PC-3 (cell line): ENCODE results near the gene CSRNP3.

Source experiments
- EZH2 ChIP-seq: fragments of 300-600 bp; sonication (generic); IDR thresholded peaks from one replicate; pipeline ENCODE4 v1.6.1; 2017; ENCODE audit warnings: antibody characterized with exemption, mild to moderate bottlenecking, low read length; ENCODE audit not compliant: unreplicated experiment
- EZH2phosphoT487 ChIP-seq: fragments of 300-600 bp; sonication (generic); IDR thresholded peaks from 2 replicates; pipeline ENCODE4 v1.6.1; 2018; ENCODE audit warnings: mild to moderate bottlenecking, antibody characterized with exemption, low read length, borderline replicate concordance
- TF ChIP-seq, protein P1 (sequence below): fragments of 300-600 bp; sonication (generic); conservative IDR thresholded peaks from 2 replicates; pipeline ENCODE4 v1.5.1; 2017; ENCODE audit warnings: antibody characterized with exemption, low read depth, mild to moderate bottlenecking, low read length

DNA sequence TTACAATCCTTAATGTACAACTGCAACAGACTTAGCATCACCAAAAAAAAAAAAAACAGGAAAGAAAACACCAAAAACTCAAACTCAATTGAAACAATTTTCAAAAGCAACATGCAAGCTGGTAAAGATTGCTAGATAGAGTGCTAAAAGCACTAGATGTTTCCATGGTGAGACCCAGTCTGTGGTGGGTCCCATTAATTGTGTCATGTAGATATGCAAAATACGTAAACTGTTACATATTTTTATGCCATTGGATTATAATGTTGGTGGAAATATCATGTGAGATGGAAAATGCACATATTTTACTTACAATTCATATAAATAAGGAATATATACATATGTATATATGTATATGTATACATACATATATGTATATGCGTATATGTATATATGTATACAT, 30.5 kb downstream of the CSRNP3 start:
- TF ChIP-seq, protein P1, sequence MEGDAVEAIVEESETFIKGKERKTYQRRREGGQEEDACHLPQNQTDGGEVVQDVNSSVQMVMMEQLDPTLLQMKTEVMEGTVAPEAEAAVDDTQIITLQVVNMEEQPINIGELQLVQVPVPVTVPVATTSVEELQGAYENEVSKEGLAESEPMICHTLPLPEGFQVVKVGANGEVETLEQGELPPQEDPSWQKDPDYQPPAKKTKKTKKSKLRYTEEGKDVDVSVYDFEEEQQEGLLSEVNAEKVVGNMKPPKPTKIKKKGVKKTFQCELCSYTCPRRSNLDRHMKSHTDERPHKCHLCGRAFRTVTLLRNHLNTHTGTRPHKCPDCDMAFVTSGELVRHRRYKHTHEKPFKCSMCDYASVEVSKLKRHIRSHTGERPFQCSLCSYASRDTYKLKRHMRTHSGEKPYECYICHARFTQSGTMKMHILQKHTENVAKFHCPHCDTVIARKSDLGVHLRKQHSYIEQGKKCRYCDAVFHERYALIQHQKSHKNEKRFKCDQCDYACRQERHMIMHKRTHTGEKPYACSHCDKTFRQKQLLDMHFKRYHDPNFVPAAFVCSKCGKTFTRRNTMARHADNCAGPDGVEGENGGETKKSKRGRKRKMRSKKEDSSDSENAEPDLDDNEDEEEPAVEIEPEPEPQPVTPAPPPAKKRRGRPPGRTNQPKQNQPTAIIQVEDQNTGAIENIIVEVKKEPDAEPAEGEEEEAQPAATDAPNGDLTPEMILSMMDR = no peak
- no peak for TF ChIP-seq EZH2
- no peak for TF ChIP-seq EZH2phosphoT487
